Measurements from ENCODE around the gene CHST13.

- TF ChIP-seq CTCF (conservative IDR thresholded peaks at IDR 0.05; ENCODE audit: low read length) = no peak
- no peak for TF ChIP-seq EZH2phosphoT487 (IDR thresholded peaks at IDR 0.05; ENCODE audit: borderline replicate concordance)
Observed at GRCh38 chr3:126507886-126508285, 16.1 kb upstream of the CHST13 start.

Measured in Loucy (cell line).